C1 segment of cervical spinal cord (tissue), 14 donors: ENCODE measurements around the gene TRAPPC6A.
A peak's percentile ranks its signal among the peaks of the same experiment; 100 is the strongest.

Source experiments
- DNase-seq, 14 donors: peaks; one replicate each; lab custom pipeline; 2025; lab: John Stamatoyannopoulos, UW

TRAPPC6A gene

DNA sequence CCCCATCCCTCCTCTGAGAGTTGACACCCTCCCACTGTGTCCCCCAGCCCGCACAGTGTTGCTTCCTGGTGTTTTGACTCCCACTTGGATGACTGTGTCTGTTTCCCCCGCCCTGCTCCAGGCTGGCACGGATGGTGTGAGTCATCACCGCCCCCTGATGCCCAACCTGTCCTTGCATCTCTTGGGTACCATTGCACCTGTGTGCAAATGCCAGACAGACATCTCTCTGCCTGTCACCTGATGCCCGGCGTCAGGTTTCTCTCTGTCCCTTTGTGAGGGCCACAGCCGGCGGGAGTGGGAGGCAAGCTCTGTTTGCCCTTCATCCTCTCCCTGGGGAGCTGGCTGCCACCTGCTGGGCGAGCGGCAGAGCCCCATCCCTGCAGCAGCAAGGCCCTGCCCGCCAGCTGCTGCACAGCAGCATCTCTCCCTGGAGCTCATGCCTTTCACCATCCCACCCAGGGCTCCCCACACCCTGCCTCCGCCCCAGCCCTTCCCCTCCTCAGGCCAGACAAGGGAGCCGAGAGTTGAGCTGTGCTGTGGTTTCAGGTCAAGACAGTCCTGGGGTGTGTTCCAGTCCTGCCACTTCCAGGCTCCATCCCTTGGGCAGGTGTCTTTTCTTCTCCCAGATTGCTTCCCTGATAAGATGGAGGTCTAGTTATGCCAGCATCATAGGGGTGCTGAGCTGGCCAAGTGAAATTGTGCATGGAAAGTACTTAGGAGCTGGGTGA is 47.0 kb downstream of the TRAPPC6A start:
- peak in 1 of 14 donors; percentile 29 for DNase-seq

DNA sequence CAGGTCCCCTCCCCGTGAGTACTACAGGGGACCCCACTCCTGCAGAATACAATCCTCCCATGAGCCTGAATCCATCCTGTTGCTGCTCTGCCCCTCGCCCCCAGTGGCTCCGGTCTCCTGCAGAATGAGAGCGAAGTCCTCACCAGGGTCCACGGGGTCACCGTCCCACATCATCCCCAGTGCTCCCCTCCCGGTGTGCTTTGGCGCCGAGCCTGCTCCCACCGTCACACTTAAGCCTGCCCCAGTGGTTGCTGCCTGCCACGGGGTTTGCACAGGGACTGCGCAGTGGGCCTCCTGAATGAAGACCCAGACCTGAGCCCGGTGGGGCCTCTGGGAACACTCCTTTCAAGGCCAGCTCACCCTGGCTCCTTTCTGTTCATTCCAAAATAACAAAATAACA is 47.8 kb downstream of the TRAPPC6A start:
- DNase-seq = no peak

DNA sequence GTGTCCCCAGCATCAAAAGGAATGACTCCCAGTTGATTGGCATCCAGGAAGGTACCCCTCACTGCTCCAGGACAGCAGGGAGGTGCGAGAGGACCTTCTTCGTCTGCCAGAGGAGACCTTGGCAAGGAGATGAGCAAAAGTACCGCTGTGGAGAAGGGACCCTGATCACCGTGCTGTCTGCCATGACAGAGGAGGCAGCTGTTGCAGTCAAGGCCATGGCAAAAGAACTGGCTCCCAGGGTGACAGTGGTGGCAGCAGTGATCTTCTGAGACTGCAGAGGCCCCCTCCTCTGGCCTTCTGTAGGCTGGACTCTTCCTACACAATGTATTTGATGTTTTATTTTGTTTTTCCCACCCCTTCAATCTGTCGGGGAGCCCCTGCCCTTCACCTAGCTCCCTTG is 49.2 kb downstream of the TRAPPC6A start:
- no peak for DNase-seq

DNA sequence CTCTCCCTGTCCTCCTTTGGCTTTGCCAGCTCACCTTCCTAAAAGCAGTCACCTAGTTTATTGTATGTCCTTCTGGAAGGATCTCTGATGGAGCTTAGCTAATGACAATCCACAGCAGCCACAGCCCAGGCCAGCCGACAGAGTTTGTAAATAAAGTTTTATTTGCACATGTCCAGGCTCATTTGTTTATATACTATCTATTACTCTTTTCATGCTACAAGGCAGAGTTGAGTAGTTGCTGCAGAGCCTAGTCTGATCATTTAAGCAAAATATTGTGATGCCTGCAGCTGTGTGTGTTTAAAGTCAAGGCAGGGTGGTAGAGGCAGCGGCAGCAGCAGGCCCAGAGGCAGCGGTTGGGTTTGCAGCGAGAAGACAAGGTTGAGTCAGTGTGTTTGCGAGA is 49.9 kb downstream of the TRAPPC6A start:
- no peak for DNase-seq

DNA sequence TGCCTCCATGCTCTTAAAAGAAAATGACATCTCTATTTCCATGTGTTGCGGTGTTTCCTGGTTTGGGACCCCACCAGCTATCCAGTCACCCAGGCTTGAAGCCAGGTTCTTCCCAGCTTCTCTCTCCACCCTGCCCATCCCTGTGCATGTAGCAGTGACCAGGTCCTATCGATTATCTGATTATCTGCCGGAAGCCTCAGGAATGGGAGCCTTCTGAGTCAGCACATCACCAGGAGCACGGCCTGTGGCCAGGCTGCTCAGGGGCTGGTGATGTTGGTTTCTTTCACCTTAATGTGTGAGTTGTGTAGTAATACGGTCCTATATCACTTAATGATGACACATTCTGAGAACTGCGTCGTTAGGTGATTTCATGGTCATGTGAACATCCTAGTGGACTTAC is 51.4 kb downstream of the TRAPPC6A start:
- no peak for DNase-seq

DNA sequence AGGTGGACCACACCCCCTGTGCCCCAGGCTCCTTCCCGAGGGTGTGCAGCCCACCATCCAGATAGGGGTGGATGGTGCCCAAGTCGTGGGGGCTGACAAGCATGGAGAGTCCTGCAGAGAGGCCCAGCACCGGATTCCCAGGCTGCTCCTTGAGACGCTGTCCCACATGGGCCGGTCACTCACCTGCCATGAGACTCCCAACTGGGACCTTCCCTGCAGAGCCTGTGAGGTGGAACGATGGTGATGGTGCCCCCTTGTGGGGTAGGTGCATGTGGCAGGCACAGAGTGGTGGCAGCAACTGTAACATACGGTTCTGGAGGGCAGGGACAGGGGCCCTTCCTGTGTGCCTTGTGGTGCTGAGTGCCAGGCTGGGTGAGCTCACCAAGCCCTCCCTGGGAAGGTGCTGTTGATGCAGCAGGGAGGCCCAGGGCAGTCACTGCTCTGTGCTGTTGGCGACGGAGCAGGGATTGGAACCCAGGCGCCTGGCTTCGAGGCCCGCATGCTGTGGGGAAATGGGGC is 52.0 kb downstream of the TRAPPC6A start:
- DNase-seq = peak in 6 of 14 donors; percentile 5 to 26 (median 12)

DNA sequence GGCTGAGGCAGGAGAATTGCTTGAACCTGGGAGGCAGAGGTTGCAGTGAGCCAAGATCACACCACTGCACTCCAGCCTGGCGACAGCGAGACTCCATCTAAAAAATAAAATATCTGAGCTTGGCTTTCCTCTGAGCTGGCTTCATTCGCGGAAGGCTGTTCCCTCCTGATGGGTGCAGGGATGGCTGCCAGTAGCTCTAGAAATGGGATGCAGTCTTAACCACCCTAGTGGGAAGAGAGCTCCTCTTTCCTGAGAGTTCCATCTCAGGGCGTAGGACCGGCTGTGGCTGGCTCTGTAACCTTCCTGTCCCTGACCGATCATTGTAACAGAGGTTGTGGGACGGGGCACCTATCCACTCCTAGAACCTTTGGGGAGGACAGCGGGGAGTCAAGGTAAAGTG is 52.7 kb downstream of the TRAPPC6A start:
- DNase-seq = peak in 1 of 14 donors; percentile 25

DNA sequence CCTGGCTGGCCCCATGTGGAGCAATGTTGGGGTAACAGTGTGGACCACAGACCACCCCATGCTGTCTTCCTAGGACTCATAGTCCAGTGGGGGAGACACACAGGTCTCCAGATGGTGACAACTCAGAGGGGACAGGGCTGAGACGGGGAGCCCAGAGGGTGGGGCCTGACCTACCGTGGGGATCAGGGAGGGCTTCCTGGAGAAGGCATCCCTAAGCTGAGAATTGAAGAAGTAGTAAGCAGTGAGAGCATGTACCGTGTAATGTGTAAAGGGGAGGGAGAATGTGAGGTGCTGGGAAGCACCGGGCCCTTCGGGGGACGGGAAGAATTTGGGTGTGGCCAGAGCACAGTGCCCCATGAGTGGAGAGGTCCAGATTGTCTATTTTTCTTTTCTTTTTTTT is 54.0 kb downstream of the TRAPPC6A start:
- no peak for DNase-seq

DNA sequence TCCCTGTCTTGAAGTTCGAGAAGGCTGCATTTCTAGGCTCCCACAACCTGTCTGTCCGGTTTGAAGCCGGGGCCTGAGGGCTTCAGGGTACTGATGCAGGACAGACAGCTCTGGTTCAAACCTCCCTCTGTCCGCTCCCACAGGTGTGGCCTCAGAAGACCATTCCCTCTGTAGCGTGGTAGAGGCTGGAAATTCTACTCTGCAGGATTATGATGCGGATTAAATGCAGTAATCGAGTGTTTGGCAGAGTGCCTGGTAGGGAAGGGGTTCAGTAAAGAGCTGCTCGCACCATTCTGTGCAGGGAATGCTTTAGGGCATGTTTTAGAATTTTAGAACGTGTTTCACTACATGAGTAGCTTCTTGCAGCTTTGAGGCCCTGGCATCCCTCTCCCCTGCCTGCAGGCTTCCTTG is 54.6 kb downstream of the TRAPPC6A start:
- DNase-seq = no peak

DNA sequence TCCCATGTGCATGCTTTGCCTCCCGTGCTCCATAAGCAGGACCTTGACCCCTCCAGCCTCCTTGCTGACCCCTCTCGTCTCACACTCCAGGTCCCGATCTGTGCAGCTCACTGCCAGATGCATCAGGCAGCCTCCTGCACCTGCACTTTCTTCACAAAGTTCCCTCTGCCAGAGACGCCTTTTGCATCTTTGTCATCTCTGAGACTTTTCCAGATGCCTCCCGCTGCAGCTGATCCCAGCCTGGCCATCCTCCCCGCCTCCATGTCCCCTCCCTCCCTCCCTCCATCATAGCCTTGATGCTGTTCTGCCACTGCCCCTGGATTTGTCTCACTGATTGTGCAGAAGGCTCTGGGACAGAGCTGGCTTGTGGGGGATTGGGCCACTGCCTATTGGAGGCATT is 55.2 kb downstream of the TRAPPC6A start:
- DNase-seq = no peak

DNA sequence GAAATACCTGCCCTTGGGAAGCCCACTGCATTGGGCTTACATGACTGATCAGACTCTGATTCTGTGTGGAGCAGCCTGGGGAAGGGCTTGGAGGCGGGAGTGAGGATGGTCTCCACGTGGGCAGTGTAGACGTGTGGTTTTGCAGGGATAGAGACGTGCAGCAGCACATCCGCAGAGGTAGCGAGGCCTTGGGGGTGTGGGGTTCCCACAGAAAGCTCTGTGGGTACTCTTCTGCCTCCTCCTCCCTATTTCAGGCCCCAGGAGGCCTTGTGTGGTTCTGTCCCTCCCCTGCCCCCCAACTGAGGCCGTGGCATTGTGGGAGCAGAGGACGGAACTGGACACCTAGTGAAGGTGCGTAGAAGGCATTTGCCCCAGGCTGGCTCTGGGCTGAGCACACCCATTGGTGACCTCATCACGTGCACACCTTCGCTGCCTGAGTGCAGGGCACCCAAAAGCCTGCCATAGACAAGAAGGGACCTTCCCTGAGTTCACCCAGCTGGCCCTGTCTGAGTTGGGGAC is 56.2 kb downstream of the TRAPPC6A start:
- DNase-seq = no peak

DNA sequence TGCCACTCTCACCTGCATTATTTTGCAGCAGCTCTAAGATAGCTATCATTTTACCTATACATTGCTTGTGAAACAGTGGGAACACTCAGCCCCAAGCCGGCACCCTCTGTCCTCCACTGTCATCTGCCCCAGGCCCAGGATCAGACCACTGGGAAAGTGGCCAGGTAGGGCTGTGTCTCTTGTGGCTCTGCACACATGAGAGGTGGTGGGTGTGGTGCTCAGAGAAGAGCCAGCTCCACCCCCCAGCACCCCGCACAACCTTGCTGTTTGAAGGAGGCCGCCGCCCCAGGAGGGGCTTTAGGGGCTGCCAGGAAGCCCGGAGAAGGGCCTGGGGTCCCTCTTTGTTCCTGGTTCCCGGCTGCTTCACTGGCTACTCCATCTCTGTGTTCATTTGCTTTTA is 58.5 kb downstream of the TRAPPC6A start:
- no peak for DNase-seq

DNA sequence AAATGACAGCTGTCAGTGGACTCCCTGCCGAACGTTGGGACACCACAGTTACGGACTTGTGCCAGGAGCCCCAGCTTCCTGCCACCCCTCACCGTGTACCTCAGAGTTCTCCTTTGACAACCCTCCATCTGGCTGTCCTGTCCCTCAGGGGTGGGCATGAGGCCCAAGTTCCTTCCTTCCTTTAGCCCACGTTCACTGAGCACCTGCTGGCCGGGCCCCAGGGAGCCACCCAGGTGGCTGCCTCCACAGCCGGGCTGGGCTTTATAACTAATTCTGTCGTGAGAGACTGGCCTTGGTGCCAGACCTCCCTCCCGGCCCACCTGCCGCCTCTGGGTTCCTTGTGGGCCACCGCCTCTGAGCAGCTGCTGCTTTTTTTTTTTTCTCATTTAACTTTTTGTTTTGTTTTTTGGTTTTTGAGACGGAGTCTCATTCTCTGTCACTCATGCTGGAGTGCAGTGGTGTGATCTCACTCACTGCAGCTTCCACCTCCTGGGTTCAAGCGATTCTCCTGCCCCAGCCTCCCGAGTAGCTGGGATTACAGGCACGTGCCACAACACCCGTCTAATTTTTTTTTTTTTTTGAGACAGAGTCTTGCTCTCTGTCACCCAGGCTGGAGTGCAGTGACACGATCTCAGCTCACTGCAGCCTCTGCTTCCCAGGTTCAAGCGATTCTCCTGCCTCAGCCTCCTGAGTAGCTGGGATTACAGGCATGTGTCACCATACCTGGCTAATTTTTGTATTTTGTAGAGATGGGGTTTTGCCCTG is 59.3 kb downstream of the TRAPPC6A start:
- DNase-seq = peak in 1 of 14 donors; percentile 65

DNA sequence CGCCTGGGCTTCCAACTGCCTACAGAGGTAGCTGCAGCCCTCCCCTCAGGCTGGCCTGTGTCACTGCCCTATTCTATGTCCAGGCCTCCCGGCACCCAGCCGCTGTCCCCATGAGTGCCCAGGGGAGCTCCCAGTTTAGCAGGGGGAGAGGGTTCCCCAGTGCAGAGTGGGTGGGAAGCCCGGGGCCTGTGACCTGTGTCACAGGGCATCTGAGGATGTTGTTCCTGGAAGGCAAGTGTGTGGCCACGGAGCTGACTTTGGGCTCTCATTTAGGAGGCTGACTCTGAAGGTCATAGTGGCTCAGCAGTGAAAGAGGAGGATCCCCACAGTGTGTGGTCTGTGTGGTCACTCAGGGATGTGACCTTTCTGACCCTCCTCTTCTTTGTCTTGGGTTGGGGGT is 59.9 kb downstream of the TRAPPC6A start:
- peak in 1 of 14 donors; percentile 65 for DNase-seq

DNA sequence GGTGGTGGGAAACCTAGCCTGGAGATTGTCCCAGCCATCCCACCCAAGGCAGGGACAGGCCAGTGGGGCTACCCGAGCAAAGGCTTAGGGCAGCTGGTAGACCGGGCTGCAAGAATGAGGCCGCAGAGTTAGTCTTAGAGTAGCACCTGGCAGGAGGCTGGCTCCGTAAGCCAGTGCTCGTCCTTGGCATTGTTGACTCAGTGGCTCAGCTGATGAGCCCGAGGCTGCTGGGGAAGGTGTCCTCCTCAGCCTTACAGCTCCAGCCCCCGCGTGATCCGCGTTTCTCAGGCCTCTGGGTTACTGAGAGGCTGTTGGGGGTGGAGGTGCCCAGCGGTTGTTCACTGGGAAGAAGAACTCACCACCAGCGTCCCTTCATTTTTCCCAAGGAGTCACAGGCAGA is 60.4 kb downstream of the TRAPPC6A start:
- peak in 1 of 14 donors; percentile 54 for DNase-seq

DNA sequence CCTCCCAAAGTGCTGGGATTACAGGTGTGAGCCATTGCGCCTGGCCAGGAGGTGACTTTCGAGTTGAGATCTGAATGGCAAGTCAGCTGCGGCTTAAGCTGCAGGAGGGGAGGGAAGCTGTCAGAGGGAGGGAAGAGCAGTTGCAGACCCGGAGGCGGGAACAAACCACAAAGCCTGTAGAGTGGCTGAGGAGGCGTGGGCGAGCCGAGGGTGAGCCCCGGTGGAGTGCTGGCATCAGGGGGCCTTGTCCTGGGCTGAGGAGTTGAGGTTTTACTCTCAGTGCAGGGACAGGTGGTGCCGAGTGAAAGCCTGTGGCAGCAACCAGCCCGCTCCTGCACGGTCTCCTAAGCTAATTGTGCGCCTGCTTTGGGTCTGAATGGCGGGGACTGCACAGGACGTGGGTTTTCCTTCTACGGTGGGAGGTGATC is 60.9 kb downstream of the TRAPPC6A start:
- peak in 1 of 14 donors; percentile 53 for DNase-seq

DNA sequence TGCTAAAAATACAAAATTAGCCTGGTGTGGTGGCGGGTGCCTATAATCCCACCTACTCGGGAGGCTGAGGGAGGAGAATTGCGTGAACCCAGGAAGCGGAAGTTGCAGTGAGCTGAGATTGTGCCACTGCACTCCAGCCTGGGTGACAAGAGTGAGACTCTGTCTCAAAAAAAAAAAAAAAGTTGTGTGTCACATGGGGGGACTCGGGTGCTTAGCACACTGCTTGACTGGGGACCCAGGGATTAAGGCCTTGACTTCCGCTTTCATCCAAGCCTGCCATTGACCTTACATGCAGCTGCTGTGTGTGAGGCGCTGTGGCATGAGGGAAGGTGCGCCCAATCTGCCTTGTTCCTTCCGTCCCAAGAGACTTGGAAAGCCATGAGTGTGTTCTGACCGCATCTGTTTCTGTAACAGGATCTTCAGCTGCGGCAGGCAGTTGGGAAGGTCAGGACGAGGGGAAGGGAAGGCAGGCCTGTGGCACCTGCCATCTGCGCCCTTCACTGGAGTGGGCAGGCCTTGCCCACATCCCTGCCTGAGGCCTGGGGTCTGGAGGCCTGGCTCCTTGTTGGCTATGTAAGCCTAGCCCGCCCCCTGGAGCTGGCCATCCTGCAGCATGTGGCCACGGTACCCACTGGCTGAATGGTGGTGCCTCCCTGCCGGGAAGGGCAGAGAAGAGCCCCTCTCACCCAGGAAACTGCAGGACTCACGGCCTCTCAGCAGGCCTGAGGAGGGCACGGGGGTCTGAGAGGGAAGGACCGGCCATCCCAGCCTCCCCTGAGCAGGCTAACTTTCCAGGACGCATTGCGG is 62.0 kb downstream of the TRAPPC6A start:
- no peak for DNase-seq

DNA sequence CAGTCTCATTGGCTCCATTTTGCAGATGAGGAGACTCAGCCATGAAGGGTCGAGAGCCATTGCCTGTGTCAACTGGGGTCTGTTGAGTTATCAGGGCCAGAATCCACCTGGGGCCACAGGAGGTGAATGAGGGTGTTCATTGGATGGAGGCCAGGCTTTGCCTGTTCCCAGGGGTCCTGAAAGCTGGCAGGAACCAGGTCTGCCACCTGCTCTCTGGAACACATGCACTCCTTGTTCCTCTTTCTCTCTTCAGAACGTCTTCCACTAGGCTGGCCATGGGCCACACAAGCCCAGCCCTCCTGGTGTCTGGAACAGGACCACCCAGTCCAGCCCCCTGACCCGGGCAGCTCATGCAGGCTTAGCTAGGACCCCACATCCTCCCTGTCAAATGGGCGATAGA is 63.9 kb downstream of the TRAPPC6A start:
- DNase-seq = peak in 1 of 14 donors; percentile 10

DNA sequence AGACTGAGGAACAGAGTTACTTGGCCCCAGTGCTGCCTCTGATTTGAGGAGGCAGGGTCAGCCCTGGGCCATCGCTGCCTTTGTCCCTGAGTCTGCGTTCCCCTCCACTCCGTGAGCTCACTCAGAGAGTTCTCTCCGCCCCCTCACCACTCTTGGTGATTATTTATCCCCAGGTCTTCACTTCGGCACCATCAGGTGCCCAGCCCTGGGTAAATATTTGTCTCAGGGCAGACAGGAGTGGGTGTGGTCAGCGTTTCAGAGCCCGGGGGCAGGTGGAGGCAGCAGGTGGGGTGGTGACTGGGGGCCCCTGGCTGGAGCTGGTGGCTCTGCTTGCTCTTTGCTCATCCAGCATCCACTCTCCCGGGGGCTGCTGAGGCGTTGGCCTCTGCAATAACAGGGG is 64.4 kb downstream of the TRAPPC6A start:
- DNase-seq = no peak
